Spleen (tissue), 11 donors: ENCODE data around the gene GAS6. TPM values are rescaled to one million over a fixed set of nuclear protein-coding genes. Genes with fewer than 3 reads are reported as not detected.
A peak's percentile ranks its signal among the peaks of the same experiment; 100 is the strongest.

Experiments
- DNase-seq: peaks from one replicate; pipeline ENCODE4 v3.0.0-alpha.2; 2020
- H3K27ac ChIP-seq, 8 donors: fragments of 200-600 bp; sonication (generic) in 7 of 8; 1 replicate in 4 of 8; 2 replicates in 4 of 8; pipeline versions ENCODE4 v1.5.0 to v1.8.0; 2016 to 2021; ENCODE audit warnings: inconsistent platforms in 4 of 8, mild to moderate bottlenecking in 4 of 8, moderate library complexity in 1 of 8
- H3K27me3 ChIP-seq, 7 donors: fragments of 200-600 bp; sonication (generic) in 6 of 7; replicated peaks in 1 of 7; 1 replicate in 4 of 7; 2 replicates in 3 of 7; pipeline versions ENCODE4 v1.5.0 to v1.8.0; 2016 to 2021; ENCODE audit warnings: inconsistent platforms in 3 of 7, mild to moderate bottlenecking in 1 of 7
- H3K36me3 ChIP-seq, 6 donors: fragments of 200-600 bp; sonication (generic) in 5 of 6; 1 replicate in 4 of 6; 2 replicates in 2 of 6; pipeline versions ENCODE4 v1.5.0 to v1.8.0; 2016 to 2021; ENCODE audit warnings: inconsistent platforms in 2 of 6
- H3K4me1 ChIP-seq, 6 donors: fragments of 200-600 bp; sonication (generic) in 5 of 6; 1 replicate in 3 of 6; 2 replicates in 3 of 6; pipeline versions ENCODE4 v1.5.0 to v1.8.0; 2016 to 2021; ENCODE audit warnings: inconsistent platforms in 3 of 6
- H3K4me3 ChIP-seq, 8 donors: fragments of 200-600 bp; sonication (generic) in 7 of 8; 1 replicate in 4 of 8; 2 replicates in 4 of 8; pipeline versions ENCODE4 v1.5.0 to v1.8.0; 2016 to 2021; ENCODE audit warnings: inconsistent platforms in 4 of 8, mild to moderate bottlenecking in 4 of 8, moderate library complexity in 2 of 8
- H3K9me3 ChIP-seq, 8 donors: fragments of 200-600 bp; sonication (generic) in 7 of 8; 1 replicate in 4 of 8; 2 replicates in 4 of 8; pipeline versions ENCODE4 v1.5.0 to v1.8.0; 2016 to 2021; ENCODE audit warnings: inconsistent platforms in 4 of 8
- CTCF ChIP-seq, 11 experiments: fragments of 200-600 bp in 7 of 11; fragments of 450-650 bp in 4 of 11; sonication (generic) in 4 of 11; IDR thresholded peaks in 8 of 11; conservative IDR thresholded peaks in 3 of 11; 1 replicate in 7 of 11; 2 replicates in 4 of 11; pipeline versions ENCODE4 v1.4.0 to v1.8.0; 2016 to 2021; ENCODE audit warnings: antibody characterized with exemption in 11 of 11, inconsistent platforms in 4 of 11, mild to moderate bottlenecking in 1 of 11
- POLR2A ChIP-seq, 3 donors: fragments of 450-650 bp; IDR thresholded peaks; one replicate each; pipeline ENCODE4 v1.5.1; 2017; ENCODE audit warnings: antibody characterized with exemption in 3 of 3, mild to moderate bottlenecking in 1 of 3
- POLR2AphosphoS5 ChIP-seq, 3 donors: sonication (generic); formaldehyde crosslinking; IDR thresholded peaks; one replicate each; pipeline ENCODE4 v1.5.1; 2017; ENCODE audit warnings: antibody characterized with exemption in 3 of 3
- WGBS, 5 donors: extraction: QIAGEN DNeasy Blood & Tissue Kit in 3 of 5; methylation state at CpG; one replicate each; pipeline versions ENCODE4 v1.1.5 to v1.1.7; 2013 to 2018; 5-methylcytosine and 5-hydroxymethylcytosine counted together
- intact Hi-C: fragments of 100-400 bp; cut with DNase I; formaldehyde crosslinking; loops from one replicate; pipeline ENCODE4 v1.15.0; 2023; ENCODE audit warnings: low total_unique reads
- polyA plus RNA-seq, 3 donors: library from polyadenylated mRNA; stranded (reverse); fragments of 200-250 nt; gene quantifications; one replicate each; pipeline ENCODE4 v1.2.1, GENCODE V29; 2013
- total RNA-seq, 7 donors: library from RNA; depleted of rRNA in 3 of 7; stranded (reverse); fragments of >200 nt in 3 of 7; fragmentation: NEBNext Ultra II Directional in 4 of 7; extraction: Animal tissue kit (Norgen Biotek cat#: 25700) in 4 of 7; gene quantifications; one replicate each; pipeline versions ENCODE4 v1.1.0 to v1.2.1, GENCODE V29; 2016 to 2021
- donor health status: healthy with polysubstance abuse.
- donor health status: DM: no; HTN: no; CAD: no; lungs with moderate emphysema.
- donor health status: DM: no; HTN: no; CAD: no.
- donor health status: Bipolar disorder and iron deficiency.
- donor health status: healthy.
- donor health status: DM: no; HTN: no; CAD: no.
- donor health status: DM: yes; HTN: yes; CAD: no.

GAS6 gene
- total and polyA plus RNA-seq, 10 donors: 16.7 to 54.5 (median 35.0) TPM

- Histone ChIP-seq H3K4me1 (peaks cover 0 to 34% (median 12%) of the 10 kb centered on the region in 6 donors), H3K27ac (no peak overlapping the region), H3K9me3 (no peaks in the 10 kb centered on the region), H3K36me3 (peaks cover 0 to 89% (median 17%) of the 10 kb centered on the region in 6 donors), H3K4me3 (no peak overlapping the region), H3K27me3 (no peaks in the 10 kb centered on the region)
- WGBS, 5 donors: 92 to 95% (median 95%) methylated on average over 28 to 45 of the region's 45 CpGs
- DNase-seq: no peak
- intact Hi-C loops: no loop called here
- TF ChIP-seq POLR2A (IDR thresholded peaks at IDR 0.05) (no peak), POLR2AphosphoS5 (IDR thresholded peaks at IDR 0.05) (peak in 1 of 3 donors; percentile 29), CTCF (IDR thresholded peaks at IDR 0.05 in 8 of 11, conservative IDR thresholded peaks at IDR 0.05 in 3 of 11) (no peak)
Measured at GRCh38 chr13:113822956-113823744, 40.7 kb downstream of the GAS6 start.

- WGBS, 5 donors: 95 to 98% (median 97%) methylated on average over 4 to 12 of the region's 12 CpGs
- peaks cover 0 to 43% (median 16%) of the 10 kb centered on the region in 6 donors for H3K4me1 ChIP-seq
- H3K9me3 ChIP-seq: no peaks in the 10 kb centered on the region
- no peak overlapping the region for H3K4me3 ChIP-seq
- intact Hi-C loops: no loop called here
- TF ChIP-seq CTCF (IDR thresholded peaks at IDR 0.05 in 8 of 11, conservative IDR thresholded peaks at IDR 0.05 in 3 of 11) (no peak), POLR2AphosphoS5 (IDR thresholded peaks at IDR 0.05) (no peak), POLR2A (IDR thresholded peaks at IDR 0.05) (no peak)
- H3K36me3 ChIP-seq: peaks cover 0 to 83% (median 10%) of the 10 kb centered on the region in 6 donors
- H3K27ac ChIP-seq: no peak overlapping the region
- DNase-seq: no peak
- no peaks in the 10 kb centered on the region for H3K27me3 ChIP-seq
Measured at GRCh38 chr13:113822266-113822665, 41.6 kb downstream of the GAS6 start.

- WGBS, 5 donors: 88 to 99% (median 94%) methylated on average over 15 to 24 of the region's 24 CpGs
- no peaks in the 10 kb centered on the region for H3K27me3 ChIP-seq
- peak overlapping the region in 2 of 8 donors; percentile 32 to 41 for H3K27ac ChIP-seq
- no peak for TF ChIP-seq CTCF (IDR thresholded peaks at IDR 0.05 in 8 of 11, conservative IDR thresholded peaks at IDR 0.05 in 3 of 11)
- TF ChIP-seq POLR2AphosphoS5 (IDR thresholded peaks at IDR 0.05): peak in 1 of 3 donors; percentile 24
- no peaks in the 10 kb centered on the region for H3K9me3 ChIP-seq
- peaks cover 0 to 79% (median 6%) of the 10 kb centered on the region in 6 donors for H3K36me3 ChIP-seq
- DNase-seq: no peak
- no peak overlapping the region for H3K4me3 ChIP-seq
- intact Hi-C loops: no loop called here
- peaks cover 0 to 48% (median 19%) of the 10 kb centered on the region in 6 donors for H3K4me1 ChIP-seq
Measured at GRCh38 chr13:113821847-113822246, 42.0 kb downstream of the GAS6 start.
